Heart right ventricle (tissue), 16 donors: ENCODE results near the gene MACIR. TPM values are rescaled to one million over a fixed set of nuclear protein-coding genes. Genes with fewer than 3 reads are reported as not detected.

Experiments
- ATAC-seq, 8 donors: fragments of 200-7000 bp; cut with Tn5 transposase; one replicate each; pipeline ENCODE4 v1.9.1; 2020; ENCODE audit warnings: mild to moderate bottlenecking in 8 of 8, moderate library complexity in 8 of 8, moderate number of reproducible peaks in 1 of 8
- DNase-seq, 2 donors: peaks; one replicate each; pipeline ENCODE4 v3.0.0-alpha.2; 2020
- H3K27ac ChIP-seq, 10 donors: fragments of 200-600 bp; sonication (generic) in 2 of 10; one replicate each; pipeline versions ENCODE4 v1.5.0 to v1.8.0; 2020 to 2022; ENCODE audit warnings: mild to moderate bottlenecking in 3 of 10
- H3K27me3 ChIP-seq, 7 donors: fragments of 200-600 bp; one replicate each; pipeline ENCODE4 v1.8.0; 2021 to 2022; ENCODE audit warnings: mild to moderate bottlenecking in 2 of 7
- H3K36me3 ChIP-seq, 9 donors: fragments of 200-600 bp; sonication (generic) in 1 of 9; one replicate each; pipeline versions ENCODE4 v1.5.0 to v1.8.0; 2020 to 2022; ENCODE audit warnings: mild to moderate bottlenecking in 2 of 9
- H3K4me1 ChIP-seq, 9 donors: fragments of 200-600 bp; sonication (generic) in 1 of 9; one replicate each; pipeline versions ENCODE4 v1.5.0 to v1.8.0; 2020 to 2022; ENCODE audit warnings: mild to moderate bottlenecking in 4 of 9
- H3K4me3 ChIP-seq, 10 donors: fragments of 200-600 bp; sonication (generic) in 2 of 10; one replicate each; pipeline versions ENCODE4 v1.5.0 to v1.8.0; 2020 to 2022; ENCODE audit warnings: mild to moderate bottlenecking in 7 of 10, moderate library complexity in 2 of 10
- H3K9me3 ChIP-seq, 11 donors: fragments of 200-600 bp in 10 of 11; sonication (generic) in 2 of 11; one replicate each; pipeline versions ENCODE4 v1.5.0 to v1.8.0; 2013 to 2022; ENCODE audit warnings: mild to moderate bottlenecking in 2 of 11, control low read depth in 1 of 11, moderate library complexity in 1 of 11
- CTCF ChIP-seq, 9 donors: fragments of 200-600 bp; sonication (generic) in 2 of 9; IDR thresholded peaks; one replicate each; pipeline versions ENCODE4 v1.5.0 to v1.8.0; 2021 to 2022; ENCODE audit warnings: antibody characterized with exemption in 9 of 9, mild to moderate bottlenecking in 5 of 9, moderate library complexity in 1 of 9
- WGBS, 2 donors: extraction: QIAGEN DNeasy Blood & Tissue Kit; methylation state at CpG; one replicate each; pipeline ENCODE4 v1.1.7; 2013; ENCODE audit warnings: inconsistent platforms in 1 of 2; 5-methylcytosine and 5-hydroxymethylcytosine counted together
- intact Hi-C, 10 donors: fragments of 100-400 bp; cut with DNase I; formaldehyde crosslinking; loops; one replicate each; pipeline versions ENCODE4 v1.11.1 to v1.14.2; 2022
- polyA plus RNA-seq, 2 donors: library from polyadenylated mRNA; stranded (reverse); fragments of 200-250 nt; gene quantifications; one replicate each; pipeline ENCODE4 v1.2.3, GENCODE V29; 2013
- total RNA-seq, 10 donors: library from RNA; stranded (reverse); fragmentation: NEBNext Ultra II Directional in 3 of 10; extraction: Animal tissue kit (Norgen Biotek cat#: 25700) in 3 of 10; gene quantifications; one replicate each; pipeline versions ENCODE4 v1.2.1 to v1.2.4, GENCODE V29; 2021 to 2023
- donor health status: Arrhythmogenic right ventricular cardiomyopathy.
- donor health status: ischemic (EF 13 %, LVEDD 7.1; RV severe dilation, severe dysfunction).
- donor health status: healthy with polysubstance abuse.
- donor health status: DM: no; HTN: yes; CAD: no.
- donor health status: DM: no; HTN: no; CAD: no.
- donor health status: ischemic (EF 25% LVEDD 6.9; RV normal size, moderate dysfunction).
- donor health status: ischemic (EF 25% LVEDD 5.7; RV mildly dilated, moderate dysfunction).
- donor health status: healthy.
- donor health status: DM: yes; HTN: yes; CAD: no.
- donor health status: Ischemic cardiomyopathy.
- donor health status: ischemic (EF 35%, LVEDD 5.7; RV mildly dilated, moderate dysfunction).
- donor health status: nonischemic (EF 11% LVEDD 7.7; RV severe dilation, severe dysfunction).
- donor health status: DM: yes; HTN: yes; CAD: no.
- donor health status: PGD.
- donor health status: ischemic (EF 29% LVEDD 5.4; RV normal size, mild dysfunction).
- donor health status: nonischemic (EF 23%, LVEDD 6.1; RV moderate dilation, normal function).

MACIR gene
- total and polyA plus RNA-seq, 12 donors, result 1.8 to 5.1 (median 3.8) TPM

GRCh38 chr5:103247118-103247517 is 11.4 kb upstream of the MACIR start:
- Histone ChIP-seq H3K36me3 (no peaks in the 10 kb centered on the region), H3K9me3 (peaks cover 0 to 5% (median 0%) of the 10 kb centered on the region in 11 donors), H3K27ac (no peak overlapping the region), H3K4me3 (no peak overlapping the region), H3K4me1 (no peaks in the 10 kb centered on the region), H3K27me3 (peaks cover 0 to 5% (median 0%) of the 10 kb centered on the region in 7 donors)
- intact Hi-C loops, result no loop called here
- ATAC-seq (no peak), DNase-seq (no peak)
- WGBS, 2 donors, result 97 to 98% methylated on average over 1 of the region's 1 CpG
- TF ChIP-seq CTCF (IDR thresholded peaks at IDR 0.05), result no peak

GRCh38 chr5:103249068-103249467 is 9.5 kb upstream of the MACIR start:
- H3K9me3 ChIP-seq, result no peaks in the 10 kb centered on the region
- ATAC-seq (no peak), DNase-seq (no peak)
- WGBS, 2 donors, result 93 to 97% methylated on average over 2 of the region's 2 CpGs
- H3K4me3 ChIP-seq, result no peak overlapping the region
- no peaks in the 10 kb centered on the region for H3K36me3 ChIP-seq
- H3K27ac ChIP-seq, result no peak overlapping the region
- no peaks in the 10 kb centered on the region for H3K4me1 ChIP-seq
- intact Hi-C loops, result no loop called here
- peaks cover 0 to 5% (median 0%) of the 10 kb centered on the region in 7 donors for H3K27me3 ChIP-seq
- no peak for TF ChIP-seq CTCF (IDR thresholded peaks at IDR 0.05)

- DNase-seq (no peak), ATAC-seq (no peak)
- no peak for TF ChIP-seq CTCF (IDR thresholded peaks at IDR 0.05)
- WGBS, 2 donors, result 46 to 93% methylated on average over 1 of the region's 1 CpG
- Histone ChIP-seq H3K27me3 (no peaks in the 10 kb centered on the region), H3K4me1 (peaks cover 0 to 8% (median 5%) of the 10 kb centered on the region in 9 donors), H3K4me3 (no peak overlapping the region), H3K27ac (no peak overlapping the region), H3K36me3 (no peaks in the 10 kb centered on the region), H3K9me3 (no peaks in the 10 kb centered on the region)
- intact Hi-C loops, result loop anchor here in 1 of 10 donors (10.0 kb wide), 1 partner anchor 310 kb away; the partner anchor contains the start of gene NUDT12
Observed at GRCh38 chr5:103254921-103255320, 3.6 kb upstream of the MACIR start.

- H3K27ac ChIP-seq, result no peak overlapping the region
- H3K4me1 ChIP-seq, result peaks cover 0 to 14% (median 9%) of the 10 kb centered on the region in 9 donors
- no peak overlapping the region for H3K4me3 ChIP-seq
- no peak for DNase-seq
- 95% methylated on average over 7 of the region's 7 CpGs for WGBS, 2 donors
- H3K27me3 ChIP-seq, result no peaks in the 10 kb centered on the region
- H3K9me3 ChIP-seq, result no peaks in the 10 kb centered on the region
- no peaks in the 10 kb centered on the region for H3K36me3 ChIP-seq
- intact Hi-C loops, result loop anchor here in 1 of 10 donors (10.0 kb wide), 1 partner anchor 309 kb away; the partner anchor contains the start of gene NUDT12
- no peak for ATAC-seq
- no peak for TF ChIP-seq CTCF (IDR thresholded peaks at IDR 0.05)
Observed at GRCh38 chr5:103255691-103256090, 2.9 kb upstream of the MACIR start.
